Caco-2 (cell line): ENCODE results near the gene COL4A2. TPM values are rescaled to one million over a fixed set of nuclear protein-coding genes. Genes with fewer than 3 reads are reported as not detected.

ENCODE experiments used
- BruUV-seq: library from RNA; stranded (reverse); fragments of 400-500 nt; replicated peaks from 2 replicates; lab custom pipeline; 2021; lab: Mats Ljungman, UMichigan
- CTCF ChIA-PET: fragments of 300-600 bp; sonication (Branson Sonifier 250); formaldehyde crosslinking; loops from one replicate; lab custom pipeline; 2022; ENCODE audit warnings: antibody characterized with exemption; lab: Charles Lee
- POLR2A ChIA-PET: fragments of 300-600 bp; sonication (Branson Sonifier 250); formaldehyde crosslinking; loops from one replicate; lab custom pipeline; 2022; ENCODE audit warnings: antibody characterized with exemption; lab: Charles Lee
- DNase-seq, 2 experiments: peaks; one replicate each; pipeline versions ENCODE4 v3.0.0 to v3.0.0-alpha.2; 2020 to 2022
- H3K27me3 ChIP-seq: replicated peaks from 2 replicates; pipeline ENCODE4 v1.6.0; 2011; ENCODE audit warnings: low read length; ENCODE audit not compliant: control insufficient read depth, insufficient read depth
- H3K36me3 ChIP-seq: 2 replicates; pipeline ENCODE4 v1.5.1; 2011; ENCODE audit warnings: low read length; ENCODE audit not compliant: control insufficient read depth, insufficient read depth
- H3K4me1 ChIP-seq: fragments of 250-450 bp; sonication (Bioruptor Pico); 2 replicates; pipeline ENCODE4 v1.5.1; 2020; ENCODE audit warnings: mild to moderate bottlenecking
- H3K4me3 ChIP-seq: 2 replicates; pipeline ENCODE4 v1.5.1; 2011; ENCODE audit warnings: low read depth, mild to moderate bottlenecking, control low read depth, low read length
- H3K9me3 ChIP-seq: fragments of 250-450 bp; sonication (Bioruptor Pico); 2 replicates; pipeline ENCODE4 v1.5.1; 2020; ENCODE audit warnings: mild to moderate bottlenecking, moderate library complexity
- H3K27ac Mint-ChIP-seq: one replicate; pipeline ENCODE4 v1.8.0; 2022; ENCODE audit warnings: mixed read lengths; ENCODE audit not compliant: unreplicated experiment
- H3K27me3 Mint-ChIP-seq: one replicate; pipeline ENCODE4 v1.8.0; 2022; ENCODE audit warnings: mixed read lengths; ENCODE audit not compliant: insufficient read depth, unreplicated experiment
- H3K36me3 Mint-ChIP-seq: one replicate; pipeline ENCODE4 v1.8.0; 2022; ENCODE audit warnings: mild to moderate bottlenecking, mixed read lengths; ENCODE audit not compliant: insufficient read depth, unreplicated experiment
- H3K4me1 Mint-ChIP-seq: one replicate; pipeline ENCODE4 v1.8.0; 2022; ENCODE audit warnings: low read depth, mixed read lengths; ENCODE audit not compliant: unreplicated experiment
- H3K4me3 Mint-ChIP-seq: one replicate; pipeline ENCODE4 v1.8.0; 2022; ENCODE audit warnings: mild to moderate bottlenecking, moderate library complexity, mixed read lengths; ENCODE audit not compliant: unreplicated experiment
- H3K9me3 Mint-ChIP-seq: one replicate; pipeline ENCODE4 v1.8.0; 2022; ENCODE audit warnings: mixed read lengths; ENCODE audit not compliant: unreplicated experiment
- CTCF ChIP-seq, 2 experiments: fragments of 200-600 bp in 1 of 2; IDR thresholded peaks; 1 replicate in 1 of 2; 2 replicates in 1 of 2; pipeline versions ENCODE4 v1.5.1 to v1.8.0; 2011 to 2022; ENCODE audit warnings: antibody characterized with exemption in 1 of 2, control low read depth in 1 of 2, inconsistent platforms in 1 of 2, low read depth in 1 of 2, low read length in 1 of 2, mild to moderate bottlenecking in 1 of 2, moderate library complexity in 1 of 2; ENCODE audit not compliant: insufficient read depth in 1 of 2, severe bottlenecking in 1 of 2, unreplicated experiment in 1 of 2
- intact Hi-C: fragments of 100-400 bp; cut with micrococcal nuclease; formaldehyde crosslinking; loops from one replicate; pipeline ENCODE4 v1.10.0; 2022; ENCODE audit not compliant: unreplicated experiment
- total RNA-seq: library from RNA; stranded (reverse); gene quantifications from 2 replicates; pipeline ENCODE4 v1.2.3, GENCODE V29; 2022

The COL4A2 gene
- total RNA-seq, 1 experiment from 2014 or later = 19.2 TPM

GRCh38 chr13:110268061-110268460, 39.0 kb upstream of the COL4A2 start:
- peaks cover 18% of the 10 kb centered on the region for H3K4me1 Mint-ChIP-seq
- POLR2A ChIA-PET = no interaction called here
- CTCF ChIA-PET = no interaction called here

GRCh38 chr13:110268576-110269185, 38.4 kb upstream of the COL4A2 start:
- H3K36me3 Mint-ChIP-seq = no peaks in the 10 kb centered on the region
- H3K9me3 Mint-ChIP-seq = no peaks in the 10 kb centered on the region
- no TSS peak for BruUV-seq
- Histone ChIP-seq H3K36me3 (no peaks in the 10 kb centered on the region), H3K4me3 (no peak overlapping the region), H3K9me3 (no peaks in the 10 kb centered on the region), H3K4me1 (peaks cover 13% of the 10 kb centered on the region), H3K27me3 (no peaks in the 10 kb centered on the region)
- intact Hi-C loops = no loop called here
- no peak for DNase-seq
- ChIA-PET CTCF (no interaction called here), POLR2A (no interaction called here)
- H3K27ac Mint-ChIP-seq = no peak overlapping the region
- H3K4me3 Mint-ChIP-seq = no peak overlapping the region
- no peak for TF ChIP-seq CTCF (IDR thresholded peaks at IDR 0.05; ENCODE audit: insufficient read depth in 1 of 2, low read depth in 1 of 2, low read length in 1 of 2, severe bottlenecking in 1 of 2, unreplicated experiment in 1 of 2)
- no peaks in the 10 kb centered on the region for H3K27me3 Mint-ChIP-seq
- peaks cover 18% of the 10 kb centered on the region for H3K4me1 Mint-ChIP-seq

More at GRCh38 chr13:110268061-110268460, 39.0 kb upstream of the COL4A2 start:
- Mint-ChIP-seq H3K36me3 (no peaks in the 10 kb centered on the region), H3K4me3 (no peak overlapping the region), H3K27ac (no peak overlapping the region), H3K27me3 (no peaks in the 10 kb centered on the region), H3K9me3 (no peaks in the 10 kb centered on the region)
- no peaks in the 10 kb centered on the region for H3K36me3 ChIP-seq
- H3K9me3 ChIP-seq = no peaks in the 10 kb centered on the region
- H3K4me1 ChIP-seq = peaks cover 19% of the 10 kb centered on the region
- BruUV-seq = no TSS peak
- DNase-seq = no peak
- no peak for TF ChIP-seq CTCF (IDR thresholded peaks at IDR 0.05; ENCODE audit: insufficient read depth in 1 of 2, low read depth in 1 of 2, low read length in 1 of 2, severe bottlenecking in 1 of 2, unreplicated experiment in 1 of 2)
- no peaks in the 10 kb centered on the region for H3K27me3 ChIP-seq
- no peak overlapping the region for H3K4me3 ChIP-seq
- intact Hi-C loops = no loop called here

GRCh38 chr13:110269509-110270185, 37.4 kb upstream of the COL4A2 start:
- no peaks in the 10 kb centered on the region for H3K36me3 Mint-ChIP-seq
- no peak overlapping the region for H3K4me3 Mint-ChIP-seq
- no peaks in the 10 kb centered on the region for H3K36me3 ChIP-seq
- peaks cover 3% of the 10 kb centered on the region for H3K4me1 ChIP-seq
- H3K9me3 Mint-ChIP-seq = no peaks in the 10 kb centered on the region
- no peak for TF ChIP-seq CTCF (IDR thresholded peaks at IDR 0.05; ENCODE audit: insufficient read depth in 1 of 2, low read depth in 1 of 2, low read length in 1 of 2, severe bottlenecking in 1 of 2, unreplicated experiment in 1 of 2)
- no TSS peak for BruUV-seq
- intact Hi-C loops = no loop called here
- CTCF ChIA-PET = no interaction called here
- H3K4me1 Mint-ChIP-seq = peaks cover 13% of the 10 kb centered on the region
- POLR2A ChIA-PET = no interaction called here
- no peaks in the 10 kb centered on the region for H3K9me3 ChIP-seq
- H3K27ac Mint-ChIP-seq = no peak overlapping the region
- no peaks in the 10 kb centered on the region for H3K27me3 ChIP-seq
- DNase-seq = no peak
- H3K4me3 ChIP-seq = no peak overlapping the region
- no peaks in the 10 kb centered on the region for H3K27me3 Mint-ChIP-seq
